Adrenal gland (tissue), 12 donors: Measurements from ENCODE around the gene NAALADL2. TPM values are rescaled to one million over a fixed set of nuclear protein-coding genes. Genes with fewer than 3 reads are reported as not detected.

ENCODE experiments used
- DNase-seq, 7 donors: peaks; one replicate each; pipeline ENCODE4 v3.0.0-alpha.2; 2019 to 2020
- H3K27ac ChIP-seq, 5 donors: fragments of 200-600 bp; sonication (generic) in 4 of 5; 1 replicate in 3 of 5; 2 replicates in 2 of 5; pipeline versions ENCODE4 v1.5.1 to v1.8.0; 2016 to 2020; ENCODE audit warnings: mild to moderate bottlenecking in 1 of 5
- H3K27me3 ChIP-seq: fragments of 200-600 bp; 2 replicates; pipeline ENCODE4 v1.8.0; 2021
- H3K36me3 ChIP-seq, 2 donors: fragments of 200-600 bp; replicated peaks in 1 of 2; 1 replicate in 1 of 2; 2 replicates in 1 of 2; pipeline versions ENCODE4 v1.5.1 to v1.8.0; 2018 to 2022
- H3K4me1 ChIP-seq, 2 donors: fragments of 200-600 bp; replicated peaks in 1 of 2; 1 replicate in 1 of 2; 2 replicates in 1 of 2; pipeline versions ENCODE4 v1.5.1 to v1.8.0; 2018 to 2021
- H3K4me3 ChIP-seq, 4 donors: fragments of 200-600 bp; sonication (generic) in 3 of 4; one replicate each; pipeline ENCODE4 v1.5.1; 2016 to 2018
- H3K9me3 ChIP-seq, 3 donors: fragments of 200-600 bp; sonication (generic) in 1 of 3; replicated peaks in 1 of 3; 1 replicate in 2 of 3; 2 replicates in 1 of 3; pipeline versions ENCODE4 v1.5.1 to v1.8.0; 2016 to 2021
- CTCF ChIP-seq, 6 experiments: fragments of 450-650 bp in 4 of 6; fragments of 200-600 bp in 2 of 6; sonication (generic) in 1 of 6; IDR thresholded peaks; 1 replicate in 5 of 6; 2 replicates in 1 of 6; pipeline versions ENCODE4 v1.5.1 to v1.8.0; 2016 to 2021; ENCODE audit warnings: antibody characterized with exemption in 6 of 6, mild to moderate bottlenecking in 2 of 6, moderate library complexity in 1 of 6
- POLR2A ChIP-seq, 2 donors: fragments of 450-650 bp; IDR thresholded peaks; one replicate each; pipeline ENCODE4 v1.6.1; 2017; ENCODE audit warnings: antibody characterized with exemption in 2 of 2, mild to moderate bottlenecking in 2 of 2, moderate library complexity in 1 of 2
- WGBS, 4 donors: extraction: QIAGEN DNeasy Blood & Tissue Kit in 2 of 4; methylation state at CpG; one replicate each; pipeline versions ENCODE4 v1.1.5 to v1.1.7; 2013 to 2017; 5-methylcytosine and 5-hydroxymethylcytosine counted together
- intact Hi-C, 2 donors: fragments of 100-400 bp; cut with DNase I; formaldehyde crosslinking; loops; one replicate each; pipeline versions ENCODE4 v1.14.1 to v1.15.0; 2022 to 2023
- polyA plus RNA-seq, 3 donors: library from polyadenylated mRNA; stranded (reverse); fragments of 200-250 nt in 2 of 3; fragments of 350-450 nt in 1 of 3; fragmentation: Illumina TruSeq in 1 of 3; extraction: RNeasy Lipid Tissue Mini Kit (QIAGEN cat#74804) in 1 of 3; gene quantifications; one replicate each; pipeline ENCODE4 v1.2.3, GENCODE V29; 2013 to 2014
- total RNA-seq, 9 donors: library from RNA; depleted of rRNA in 4 of 9; stranded (reverse); fragments of >200 nt in 4 of 9; fragments of 120-200 nt in 1 of 9; fragmentation: NEBNext Ultra II Directional in 1 of 9; extraction: Animal tissue kit (Norgen Biotek cat#: 25700) in 1 of 9; gene quantifications; one replicate each; pipeline versions ENCODE4 v1.1.0 to v1.2.4, GENCODE V29; 2013 to 2023
- donor health status: healthy with polysubstance abuse.
- donor health status: Bipolar disorder and iron deficiency.
- donor health status: DM: yes; HTN: yes; CAD: no.
- donor health status: DM: no; HTN: no; CAD: no.
- donor health status: DM: no; HTN: no; CAD: no.
- donor health status: DM: yes; HTN: yes; CAD: no.

The NAALADL2 gene
- total and polyA plus RNA-seq, 12 donors: 0.24 to 7.8 (median 4.8) TPM

GRCh38 chr3:175246234-175246633 is 387.1 kb downstream of the NAALADL2 start:
- Histone ChIP-seq H3K36me3 (no peaks in the 10 kb centered on the region), H3K27ac (no peak overlapping the region), H3K4me1 (no peaks in the 10 kb centered on the region), H3K27me3 (no peaks in the 10 kb centered on the region), H3K9me3 (no peaks in the 10 kb centered on the region), H3K4me3 (no peak overlapping the region)
- WGBS, 4 donors: 51 to 60% (median 55%) methylated on average over 3 of the region's 3 CpGs
- intact Hi-C loops: no loop called here
- no peak for DNase-seq
- TF ChIP-seq POLR2A (IDR thresholded peaks at IDR 0.05) (no peak), CTCF (IDR thresholded peaks at IDR 0.05) (no peak)

- no peak overlapping the region for H3K4me3 ChIP-seq
- no peaks in the 10 kb centered on the region for H3K4me1 ChIP-seq
- intact Hi-C loops: no loop called here
- no peaks in the 10 kb centered on the region for H3K36me3 ChIP-seq
- H3K27me3 ChIP-seq: no peaks in the 10 kb centered on the region
- 45 to 72% (median 54%) methylated on average over 1 of the region's 1 CpG for WGBS, 4 donors
- DNase-seq: no peak
- TF ChIP-seq CTCF (IDR thresholded peaks at IDR 0.05): no peak
- no peak for TF ChIP-seq POLR2A (IDR thresholded peaks at IDR 0.05)
- no peak overlapping the region for H3K27ac ChIP-seq
- no peaks in the 10 kb centered on the region for H3K9me3 ChIP-seq
Measured at GRCh38 chr3:175246766-175247165, 387.6 kb downstream of the NAALADL2 start.

GRCh38 chr3:175247629-175248028 is 388.5 kb downstream of the NAALADL2 start:
- Histone ChIP-seq H3K9me3 (no peaks in the 10 kb centered on the region), H3K4me3 (no peak overlapping the region), H3K27me3 (no peaks in the 10 kb centered on the region), H3K4me1 (no peaks in the 10 kb centered on the region), H3K27ac (no peak overlapping the region), H3K36me3 (no peaks in the 10 kb centered on the region)
- intact Hi-C loops: no loop called here
- DNase-seq: no peak
- 81 to 94% (median 86%) methylated on average over 1 of the region's 1 CpG for WGBS, 4 donors
- no peak for TF ChIP-seq POLR2A (IDR thresholded peaks at IDR 0.05)
- no peak for TF ChIP-seq CTCF (IDR thresholded peaks at IDR 0.05)

DNA sequence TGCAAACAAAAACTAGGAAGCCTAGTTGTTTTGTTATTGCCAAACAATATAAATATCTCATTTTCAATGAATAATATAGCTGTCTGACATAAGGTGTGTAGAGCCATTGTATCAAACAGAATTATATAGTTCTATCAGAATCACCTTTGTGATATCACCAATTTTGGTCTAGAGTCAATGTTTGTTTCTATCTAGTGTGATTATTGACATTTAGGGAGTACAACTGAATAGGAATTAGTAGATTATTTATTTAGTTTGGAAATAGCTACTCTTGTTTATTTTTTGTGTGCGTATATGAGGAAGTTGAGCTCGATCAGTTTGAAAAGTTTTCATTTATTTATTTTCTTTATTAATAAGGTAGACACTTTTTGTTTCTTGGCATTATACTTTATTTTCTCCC is 389.7 kb downstream of the NAALADL2 start:
- Histone ChIP-seq H3K4me3 (no peak overlapping the region), H3K27ac (no peak overlapping the region), H3K4me1 (no peaks in the 10 kb centered on the region), H3K9me3 (no peaks in the 10 kb centered on the region), H3K36me3 (no peaks in the 10 kb centered on the region), H3K27me3 (no peaks in the 10 kb centered on the region)
- no peak for DNase-seq
- WGBS, 4 donors: 92 to 96% (median 95%) methylated on average over 2 of the region's 2 CpGs
- intact Hi-C loops: no loop called here
- TF ChIP-seq CTCF (IDR thresholded peaks at IDR 0.05) (no peak), POLR2A (IDR thresholded peaks at IDR 0.05) (no peak)
